ENCODE results near the gene ACADS.

DNA sequence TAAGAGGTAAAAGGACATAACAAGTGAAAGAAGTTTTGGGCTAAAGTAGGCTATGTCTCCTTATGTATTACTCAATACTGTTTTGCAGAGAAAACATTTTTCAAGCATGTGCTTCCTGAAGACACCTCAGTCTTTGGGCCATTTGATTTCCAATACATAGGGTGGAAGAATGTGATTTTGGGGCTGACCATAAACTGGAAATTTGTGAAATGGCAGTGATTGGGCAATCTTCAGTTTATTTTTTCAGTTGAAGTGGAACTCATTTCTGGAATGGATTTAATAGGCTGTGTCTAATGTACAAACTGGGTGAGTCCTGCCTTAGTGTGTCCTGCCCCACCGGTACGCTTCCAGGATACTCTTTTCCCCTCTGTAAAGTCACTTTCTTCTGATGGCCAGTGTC is 2.8 kb upstream of the ACADS start:
- TF ChIP-seq, protein P1, sequence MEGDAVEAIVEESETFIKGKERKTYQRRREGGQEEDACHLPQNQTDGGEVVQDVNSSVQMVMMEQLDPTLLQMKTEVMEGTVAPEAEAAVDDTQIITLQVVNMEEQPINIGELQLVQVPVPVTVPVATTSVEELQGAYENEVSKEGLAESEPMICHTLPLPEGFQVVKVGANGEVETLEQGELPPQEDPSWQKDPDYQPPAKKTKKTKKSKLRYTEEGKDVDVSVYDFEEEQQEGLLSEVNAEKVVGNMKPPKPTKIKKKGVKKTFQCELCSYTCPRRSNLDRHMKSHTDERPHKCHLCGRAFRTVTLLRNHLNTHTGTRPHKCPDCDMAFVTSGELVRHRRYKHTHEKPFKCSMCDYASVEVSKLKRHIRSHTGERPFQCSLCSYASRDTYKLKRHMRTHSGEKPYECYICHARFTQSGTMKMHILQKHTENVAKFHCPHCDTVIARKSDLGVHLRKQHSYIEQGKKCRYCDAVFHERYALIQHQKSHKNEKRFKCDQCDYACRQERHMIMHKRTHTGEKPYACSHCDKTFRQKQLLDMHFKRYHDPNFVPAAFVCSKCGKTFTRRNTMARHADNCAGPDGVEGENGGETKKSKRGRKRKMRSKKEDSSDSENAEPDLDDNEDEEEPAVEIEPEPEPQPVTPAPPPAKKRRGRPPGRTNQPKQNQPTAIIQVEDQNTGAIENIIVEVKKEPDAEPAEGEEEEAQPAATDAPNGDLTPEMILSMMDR (IDR thresholded peaks at IDR 0.05; ENCODE audit: low read length), result no peak
- TF ChIP-seq EZH2 (IDR thresholded peaks at IDR 0.05; ENCODE audit: borderline replicate concordance, low read length), result no peak
